ENCODE measurements around the gene KCND2.
"Not testable (repeated sequence)": the region's sequence is repeated elsewhere in the genome, so short reads cannot be mapped to it uniquely, and the experiment has no call there.

KCND2 gene

DNA sequence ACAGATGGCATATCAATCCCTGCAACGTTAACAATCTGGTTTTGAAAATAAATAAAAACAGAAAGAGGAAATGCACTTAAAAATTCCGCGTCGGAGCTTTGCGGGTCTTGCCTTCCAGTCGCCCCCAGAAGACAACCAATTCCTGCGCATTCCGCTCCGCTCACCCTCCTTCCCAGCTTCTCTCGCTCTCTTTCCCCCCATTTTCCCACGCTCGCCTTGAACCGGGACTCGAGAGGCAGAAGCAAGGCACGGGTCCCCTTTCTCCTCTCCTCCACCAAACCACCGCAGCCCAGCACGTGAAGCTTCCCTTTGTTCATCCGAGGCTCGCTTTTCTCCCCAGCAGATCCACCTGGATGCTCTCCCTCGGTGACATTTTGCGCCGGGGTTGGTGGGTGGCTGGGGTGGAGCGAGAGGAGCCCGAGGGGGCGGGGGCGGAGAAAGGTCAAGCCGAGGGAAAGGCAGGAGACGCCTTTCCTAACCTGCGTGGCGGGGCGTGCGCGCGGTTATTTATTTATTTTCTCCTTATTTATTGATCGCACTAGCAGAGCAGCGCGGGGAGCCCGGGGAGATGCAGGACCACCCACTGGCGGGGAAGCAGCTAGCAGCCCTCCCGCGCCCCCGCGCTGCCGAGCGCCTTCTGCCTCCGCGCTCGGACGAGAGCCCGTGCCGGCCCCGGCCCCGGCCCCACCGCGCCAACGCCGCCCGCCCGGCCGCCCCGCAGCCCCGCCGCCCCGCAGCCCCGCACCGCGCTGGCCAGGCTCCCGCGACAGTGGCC is at the start of gene KCND2:
Gene KCND2, plus strand, starts transcription at position 475 of the 775 bp plus-strand sequence.
- no peak for TF ChIP-seq ZFX (IDR thresholded peaks at IDR 0.05)
- no peak for TF ChIP-seq CTCF (conservative IDR thresholded peaks at IDR 0.05)
- no peak within 1 kb of the TSS for H3K27ac ChIP-seq

DNA sequence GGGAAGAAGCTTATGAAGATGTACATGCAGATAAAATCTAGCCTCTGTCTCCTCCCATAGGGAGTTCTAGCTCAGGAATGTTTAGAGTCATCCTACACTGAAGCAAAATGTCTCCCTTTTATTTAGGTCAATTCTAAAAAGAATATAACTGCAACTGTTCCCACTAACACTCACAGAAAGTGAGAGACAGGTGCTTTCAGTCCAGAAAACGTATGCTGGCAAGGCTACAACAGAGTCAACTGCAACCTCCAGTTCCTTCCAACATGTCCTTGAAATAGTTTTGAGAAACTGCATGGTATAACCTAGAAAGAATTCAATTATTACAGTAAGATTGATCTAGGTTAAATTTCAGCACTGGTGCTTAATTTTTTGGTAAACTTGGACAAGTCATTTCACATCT is 46.8 kb upstream of the KCND2 start:
- TF ChIP-seq CTCF (conservative IDR thresholded peaks at IDR 0.05) (no peak), ZFX (IDR thresholded peaks at IDR 0.05) (no peak)
- H3K27ac ChIP-seq: no peak overlapping the region

- H3K27ac ChIP-seq: no peak overlapping the region
- no peak for TF ChIP-seq CTCF (conservative IDR thresholded peaks at IDR 0.05)
- TF ChIP-seq ZFX (IDR thresholded peaks at IDR 0.05): no peak
Measured at GRCh38 chr7:120227255-120227654, 45.7 kb upstream of the KCND2 start.

GRCh38 chr7:120229084-120229483 is 43.9 kb upstream of the KCND2 start:
- TF ChIP-seq CTCF (conservative IDR thresholded peaks at IDR 0.05): no peak
- no peak for TF ChIP-seq ZFX (IDR thresholded peaks at IDR 0.05)
- no peak overlapping the region for H3K27ac ChIP-seq

GRCh38 chr7:120233338-120233737 is 39.6 kb upstream of the KCND2 start:
- TF ChIP-seq ZFX (IDR thresholded peaks at IDR 0.05) (no peak), CTCF (conservative IDR thresholded peaks at IDR 0.05) (no peak)
- no peak overlapping the region for H3K27ac ChIP-seq

- H3K27ac ChIP-seq: not testable (repeated sequence)
Measured at GRCh38 chr7:120240350-120240749, 32.6 kb upstream of the KCND2 start.

DNA sequence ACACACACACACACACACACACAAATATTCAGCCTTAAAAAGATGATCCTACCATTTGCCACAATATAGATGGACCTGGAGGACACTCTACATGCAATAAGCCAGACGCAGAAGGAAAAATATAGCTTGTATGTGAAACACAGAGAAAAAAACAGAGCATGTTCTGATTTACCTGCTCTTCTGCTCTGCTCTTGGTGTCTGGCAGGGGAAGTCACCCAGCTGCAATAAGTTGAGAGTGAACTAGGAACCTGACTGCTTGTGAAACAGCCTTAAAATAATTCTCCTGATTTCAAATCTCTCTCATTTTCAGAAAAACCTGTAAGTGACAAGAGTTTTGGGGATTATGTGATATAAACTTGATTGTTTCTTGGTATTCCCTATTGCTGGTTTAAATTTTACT is 31.0 kb upstream of the KCND2 start:
- no peak overlapping the region for H3K27ac ChIP-seq
- no peak for TF ChIP-seq ZFX (IDR thresholded peaks at IDR 0.05)
- no peak for TF ChIP-seq CTCF (conservative IDR thresholded peaks at IDR 0.05)

DNA sequence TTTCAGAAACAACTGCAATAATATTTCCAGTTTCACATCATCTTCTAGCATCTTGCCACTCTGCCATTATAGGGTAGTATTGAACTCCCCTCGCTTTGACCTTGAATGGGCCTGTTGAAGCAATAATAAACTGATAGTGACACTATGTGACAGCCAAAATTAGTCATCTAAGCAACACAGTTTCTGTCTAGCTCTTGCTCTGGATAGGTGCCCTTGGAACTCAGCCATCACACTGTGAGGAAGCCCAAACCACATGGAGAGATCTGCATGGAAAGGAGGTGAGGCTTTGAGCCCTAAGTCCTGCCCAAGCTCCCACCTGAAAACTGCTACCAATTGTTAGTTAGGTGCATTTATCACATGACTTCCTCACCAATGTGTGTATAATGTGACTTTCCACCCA is 18.1 kb upstream of the KCND2 start:
- no peak overlapping the region for H3K27ac ChIP-seq
- TF ChIP-seq CTCF (conservative IDR thresholded peaks at IDR 0.05): no peak
- TF ChIP-seq ZFX (IDR thresholded peaks at IDR 0.05): no peak

Data from C4-2B (cell line).